Fibroblast of skin of abdomen (primary cell): ENCODE data around the gene NOP16.
"Not testable (repeated sequence)": the region's sequence is repeated elsewhere in the genome, so short reads cannot be mapped to it uniquely, and the experiment has no call there.

Experiments
- DNase-seq: peaks from one replicate; pipeline ENCODE4 v3.0.0-alpha.2; 2013

Gene NOP16

DNA sequence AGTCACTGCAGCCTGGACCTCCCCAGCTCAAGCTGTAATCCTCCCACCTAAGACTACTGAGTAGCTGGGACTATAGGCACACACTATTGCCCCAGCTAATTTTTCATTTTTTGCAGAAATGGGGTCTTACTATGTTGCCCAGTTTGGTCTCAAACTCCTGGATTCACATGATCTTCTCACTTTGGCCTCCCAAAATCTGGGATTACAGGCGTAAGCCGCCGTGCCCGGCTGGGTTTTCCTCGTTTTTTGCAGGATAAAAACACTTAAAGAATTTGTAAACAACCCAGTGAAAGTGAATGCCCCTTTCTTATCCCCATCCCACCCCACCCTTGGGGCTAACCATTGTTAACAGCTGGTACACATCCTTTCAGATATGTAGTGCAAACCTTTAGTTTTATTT lies 20.2 kb upstream of the NOP16 start:
- DNase-seq = no peak

DNA sequence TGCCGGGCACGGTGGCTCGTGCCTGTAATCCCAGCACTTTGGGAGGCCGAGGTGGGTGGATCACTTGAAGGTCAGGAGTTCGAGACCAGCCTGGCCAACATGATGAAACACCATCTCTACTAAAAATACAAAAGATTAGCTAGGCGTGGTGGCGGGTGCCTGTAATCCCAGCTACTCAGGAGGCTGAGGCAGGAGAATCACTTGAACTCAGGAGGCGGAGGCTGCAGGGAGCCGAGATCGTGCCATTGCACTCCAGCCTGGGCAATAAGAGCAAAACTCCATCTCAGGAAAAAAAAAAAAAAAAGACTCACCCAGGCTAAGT lies 19.8 kb upstream of the NOP16 start:
- DNase-seq = not testable (repeated sequence)

DNA sequence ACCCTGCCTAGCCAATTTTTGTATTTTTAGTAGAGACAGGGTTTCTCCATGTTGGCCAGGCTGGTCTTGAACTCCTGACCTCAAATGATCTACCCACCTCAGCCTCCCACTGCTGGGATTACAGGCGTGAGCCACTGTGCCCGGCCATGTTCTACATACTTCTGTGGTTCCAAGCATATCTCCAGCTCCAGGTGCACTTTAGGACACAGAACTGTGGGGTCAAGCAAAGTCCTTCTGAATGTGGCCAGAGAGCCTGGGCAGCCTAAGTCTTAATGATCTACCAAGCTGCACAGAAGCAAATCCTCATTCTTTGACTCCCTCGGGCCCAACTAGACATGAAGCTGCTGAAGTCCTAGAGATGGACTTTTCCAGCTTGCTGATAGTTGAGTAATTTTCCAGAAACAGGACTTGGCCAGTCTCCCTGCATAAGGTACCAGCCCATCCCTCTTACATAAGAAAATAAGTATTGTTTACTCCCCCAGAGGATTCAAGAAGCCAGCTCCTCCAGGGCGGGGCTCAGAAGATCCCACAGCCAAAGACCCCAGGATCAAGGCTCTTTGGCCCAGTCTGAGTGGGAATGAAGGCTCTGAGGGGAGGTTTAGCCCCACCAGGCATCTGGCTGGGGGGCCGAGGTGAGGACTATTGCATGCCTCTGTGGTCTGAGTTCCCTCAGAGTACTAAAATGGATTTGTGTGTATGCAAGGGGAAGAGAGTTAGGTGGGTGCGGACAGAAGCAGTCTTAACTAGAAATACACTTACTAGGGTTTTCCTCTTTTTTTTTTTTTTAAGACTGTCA lies 19.3 kb upstream of the NOP16 start:
- DNase-seq = no peak

DNA sequence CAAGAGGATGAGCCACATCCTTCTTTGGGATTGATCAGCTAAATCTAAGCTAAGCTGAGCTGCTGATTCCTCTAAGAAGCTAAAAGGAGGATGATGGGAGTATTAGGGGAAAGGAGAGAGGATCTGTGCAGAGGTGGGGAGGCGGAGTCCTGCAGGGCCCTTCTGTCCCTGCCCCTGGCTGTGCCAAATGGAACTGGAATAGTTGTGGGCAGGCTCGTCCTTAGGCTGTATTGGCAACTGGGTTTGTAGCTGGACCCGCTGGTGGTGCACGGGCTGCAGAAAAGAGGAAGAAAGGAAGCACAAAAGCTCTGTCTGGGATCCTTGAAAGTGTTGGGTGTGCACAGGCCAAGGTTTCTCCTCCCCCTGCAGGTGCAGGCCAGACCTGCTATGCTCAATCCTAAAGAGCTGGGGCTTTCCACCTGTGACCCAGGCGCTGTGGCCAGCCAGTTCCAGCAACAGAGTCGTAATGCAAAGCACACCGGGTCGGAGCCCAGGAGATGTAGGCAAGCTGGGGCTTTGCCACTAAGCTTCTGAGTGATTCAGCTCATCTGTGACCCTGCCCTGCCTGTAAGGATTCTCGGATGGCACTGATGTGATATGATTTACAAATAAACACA lies 18.1 kb upstream of the NOP16 start:
- no peak for DNase-seq

DNA sequence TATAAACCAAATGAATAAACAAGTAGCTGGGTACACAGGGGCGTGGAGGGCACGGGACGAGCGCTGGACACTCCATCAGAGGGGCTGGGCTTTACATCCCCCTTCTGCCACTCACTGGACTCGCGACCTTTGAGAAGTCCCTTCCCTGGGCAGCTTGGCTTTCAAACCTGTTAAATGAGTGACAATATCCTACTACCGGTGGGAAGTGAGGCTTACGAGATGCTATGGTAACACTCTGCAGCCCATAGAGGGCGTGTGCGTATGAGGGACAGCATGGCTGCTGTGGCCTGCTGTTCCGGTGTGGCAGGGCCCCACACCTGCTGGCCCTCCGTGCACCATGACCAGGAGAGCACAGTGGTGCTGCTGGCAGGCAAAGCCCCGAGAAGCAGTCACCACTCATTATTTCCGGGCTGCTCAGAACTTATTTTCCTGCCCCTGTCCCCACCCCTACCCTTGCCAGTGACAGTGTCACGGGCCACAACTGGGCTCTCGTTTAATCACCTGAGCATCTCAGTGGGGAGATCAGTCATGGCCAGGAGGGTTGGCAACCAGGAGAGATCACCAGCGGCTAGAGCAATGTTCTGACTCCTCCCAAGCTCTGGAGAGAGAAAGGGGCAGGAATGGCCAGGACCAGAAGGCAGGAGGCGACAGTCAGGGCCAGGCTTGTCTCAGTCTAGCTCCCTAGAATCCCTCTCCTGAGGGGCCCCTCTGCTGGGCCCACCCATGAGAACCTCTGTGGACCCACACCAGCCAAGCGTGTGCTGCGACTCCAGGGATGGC lies 17.4 kb upstream of the NOP16 start:
- DNase-seq = no peak

DNA sequence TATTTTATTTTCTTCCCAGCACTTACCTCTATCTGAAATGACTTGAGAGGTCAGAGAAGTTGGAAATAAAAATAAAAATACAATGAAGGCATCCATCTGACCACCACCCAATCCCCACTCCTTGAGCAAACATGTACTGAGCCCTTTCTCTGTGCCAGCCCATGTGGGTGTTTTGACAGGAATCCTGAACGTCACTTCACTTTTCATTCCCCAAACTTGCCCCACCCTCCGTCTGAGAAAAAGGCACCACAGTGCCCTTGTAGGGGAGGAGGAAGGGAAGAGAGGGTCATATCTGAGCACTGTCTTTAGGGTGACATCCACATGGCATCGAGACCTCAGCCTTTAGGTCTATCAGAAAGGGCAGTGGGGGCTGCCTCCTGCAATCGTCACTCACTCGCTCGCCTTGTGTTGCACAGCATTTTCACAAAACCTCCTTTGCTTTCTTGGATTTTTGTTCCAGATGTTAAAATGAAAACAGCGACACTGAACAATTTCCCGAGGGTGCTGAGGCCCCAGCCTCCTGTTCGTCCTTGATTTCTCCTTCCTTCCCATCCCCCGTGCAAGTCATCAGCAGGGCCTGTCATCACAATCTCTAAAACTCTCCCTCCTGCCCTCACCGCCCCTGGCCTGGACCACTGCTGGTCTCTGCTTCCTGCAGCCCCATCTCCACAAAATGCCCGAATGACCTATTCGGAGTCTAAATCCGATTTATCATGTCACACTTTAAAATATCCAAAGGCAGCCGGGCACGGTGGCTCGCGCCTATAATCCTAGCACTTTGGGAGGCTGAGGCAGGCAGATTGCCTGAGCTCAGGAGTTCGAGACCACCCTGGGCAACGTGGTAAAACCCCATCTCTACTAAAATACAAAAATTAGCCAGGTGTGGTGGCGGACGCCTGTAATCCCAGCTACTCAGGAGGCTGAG lies 13.1 kb upstream of the NOP16 start:
- no peak for DNase-seq

DNA sequence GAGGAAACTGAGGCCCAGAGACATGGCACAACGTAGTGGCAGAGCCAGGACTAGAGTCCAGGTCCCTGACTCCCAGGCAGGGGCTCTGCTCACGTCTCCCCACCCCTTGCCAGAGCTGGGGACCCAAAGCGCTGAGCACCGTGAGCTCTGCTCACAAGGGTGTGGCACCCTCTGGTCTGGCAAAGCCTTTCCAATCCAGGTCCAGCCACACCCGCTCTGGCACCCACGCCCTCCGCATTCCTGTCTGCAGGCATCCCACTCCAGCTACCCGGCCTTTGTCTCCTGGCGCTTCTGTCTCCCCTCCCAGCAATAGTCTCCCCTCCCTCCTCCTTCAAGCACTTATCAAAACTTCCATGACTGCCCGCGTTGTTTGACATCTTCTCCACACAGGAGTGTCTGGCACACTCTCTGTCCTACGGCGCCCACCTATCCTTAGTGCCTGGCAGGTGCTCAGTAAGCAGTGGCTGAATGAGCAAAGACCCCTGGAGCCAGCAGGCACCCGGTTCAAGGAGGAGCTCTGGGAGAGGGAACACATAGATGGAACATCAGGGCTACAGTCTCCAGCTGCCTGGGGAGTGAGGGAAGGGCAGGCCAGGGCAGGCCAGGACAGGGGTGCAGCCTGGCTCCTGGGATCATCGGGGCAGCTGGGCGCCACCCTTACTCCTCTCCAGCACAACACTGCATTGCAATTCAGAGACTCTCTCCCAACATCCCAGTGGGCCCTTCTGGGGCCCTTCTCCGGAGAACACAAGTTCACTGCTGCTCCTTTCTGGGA lies 12.2 kb upstream of the NOP16 start:
- no peak for DNase-seq

DNA sequence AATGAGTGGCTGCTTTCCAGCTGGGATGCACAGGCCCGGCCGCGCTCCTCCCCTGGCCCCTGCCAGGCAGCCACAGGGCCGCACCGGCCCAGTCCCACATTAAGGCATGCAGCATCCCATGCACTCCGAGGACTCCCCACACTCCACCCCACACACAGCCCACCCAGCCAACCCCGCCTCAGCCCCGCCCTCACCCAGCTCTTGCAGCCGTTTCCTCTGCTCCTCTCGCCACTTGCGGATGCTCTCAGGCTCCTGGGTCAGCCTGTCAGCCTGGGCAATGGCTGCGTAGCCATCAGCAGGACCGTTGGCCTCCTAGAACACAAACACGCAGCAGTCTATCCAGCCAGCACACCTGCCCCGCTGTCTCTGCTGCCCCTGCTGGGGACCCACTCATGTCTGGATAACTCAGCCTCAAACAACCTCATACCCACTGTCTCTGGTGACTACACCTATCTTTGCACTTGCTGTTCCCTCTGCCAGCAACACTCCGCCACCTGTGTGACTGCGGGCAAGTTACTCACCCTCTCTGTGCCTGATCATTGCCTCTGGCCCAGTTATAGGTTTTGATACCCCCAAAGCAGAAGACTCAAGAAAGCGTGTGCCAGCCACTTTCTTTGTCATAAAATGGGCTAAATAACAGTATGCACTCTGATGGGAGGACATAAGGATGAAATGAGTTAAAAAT lies 9.5 kb upstream of the NOP16 start:
- DNase-seq = no peak

DNA sequence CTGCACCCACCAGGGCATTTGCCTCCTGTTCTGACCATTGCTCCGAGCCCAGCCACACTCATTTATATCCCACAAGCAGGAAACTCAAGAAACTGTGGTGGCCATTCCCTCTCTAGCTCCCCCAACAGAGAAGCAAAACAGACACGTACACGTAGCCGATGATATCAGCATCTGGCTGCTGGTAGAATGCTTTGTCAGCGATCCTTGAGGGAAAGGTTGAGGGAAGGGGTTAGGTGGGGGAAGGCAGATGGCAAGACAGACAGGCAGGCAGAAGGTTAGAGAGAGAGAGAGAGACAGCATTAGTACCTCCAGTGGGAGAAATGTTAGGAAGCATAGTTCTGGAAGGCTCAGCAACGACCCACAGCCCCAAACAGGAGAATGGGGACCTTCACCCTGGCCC lies 7.9 kb upstream of the NOP16 start:
- peak; percentile 24 for DNase-seq

DNA sequence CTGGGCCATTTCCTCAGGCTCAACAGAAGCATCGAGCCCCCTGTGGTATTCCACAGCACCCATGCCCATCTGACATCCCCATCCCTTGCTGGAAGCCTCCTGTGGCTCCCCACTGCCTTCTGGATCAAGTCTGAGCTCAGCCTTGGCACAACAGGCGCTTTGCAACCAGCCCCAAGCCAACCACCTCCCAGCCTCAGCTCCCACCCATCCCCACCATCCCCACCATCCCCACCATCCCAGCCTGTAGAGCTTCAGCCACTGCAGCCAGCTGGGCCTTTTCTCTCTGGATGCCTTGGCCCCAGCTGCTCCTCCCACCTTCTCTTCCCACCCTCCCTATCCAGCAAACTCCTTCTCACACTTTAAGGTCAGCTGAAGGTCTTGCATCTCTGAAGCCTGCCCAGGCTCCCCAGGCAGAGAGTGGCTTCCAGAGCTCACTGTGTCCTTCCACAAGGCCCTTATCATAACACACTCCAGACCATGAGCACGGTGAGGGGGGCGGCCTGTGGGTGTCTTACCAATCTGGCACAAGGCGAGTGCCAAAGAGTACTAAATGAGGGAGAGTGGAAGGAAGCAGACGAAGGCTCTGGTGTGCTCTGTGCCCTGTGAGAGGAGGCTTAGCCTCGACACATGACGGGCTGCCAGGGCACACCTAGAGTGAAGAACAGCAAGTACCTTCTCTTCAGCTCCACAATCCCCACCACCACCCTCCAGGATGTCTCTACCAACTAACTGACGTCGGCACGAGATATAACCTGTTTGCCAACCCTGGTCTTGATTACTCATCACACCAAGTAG lies 6.7 kb upstream of the NOP16 start:
- no peak for DNase-seq

DNA sequence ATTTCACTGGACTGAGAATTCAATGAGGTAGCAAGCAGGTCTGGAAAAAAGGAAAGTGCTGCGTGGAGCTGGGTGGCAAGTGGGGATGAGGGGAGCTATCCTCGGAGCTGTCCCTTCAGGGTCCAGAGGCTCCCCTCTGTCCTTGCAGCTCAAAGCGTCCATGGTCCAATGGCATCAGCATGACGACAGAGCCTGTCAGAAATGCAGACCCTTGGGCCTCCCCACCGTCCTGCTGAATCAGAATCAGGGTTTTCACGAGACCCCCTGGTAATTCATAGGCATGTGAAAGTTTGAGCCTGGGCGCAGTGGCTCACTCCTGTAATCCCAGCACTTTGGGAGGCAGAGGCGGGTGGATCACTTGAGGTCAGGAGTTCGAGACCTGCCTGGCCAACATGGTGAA lies 5.7 kb upstream of the NOP16 start:
- no peak for DNase-seq

DNA sequence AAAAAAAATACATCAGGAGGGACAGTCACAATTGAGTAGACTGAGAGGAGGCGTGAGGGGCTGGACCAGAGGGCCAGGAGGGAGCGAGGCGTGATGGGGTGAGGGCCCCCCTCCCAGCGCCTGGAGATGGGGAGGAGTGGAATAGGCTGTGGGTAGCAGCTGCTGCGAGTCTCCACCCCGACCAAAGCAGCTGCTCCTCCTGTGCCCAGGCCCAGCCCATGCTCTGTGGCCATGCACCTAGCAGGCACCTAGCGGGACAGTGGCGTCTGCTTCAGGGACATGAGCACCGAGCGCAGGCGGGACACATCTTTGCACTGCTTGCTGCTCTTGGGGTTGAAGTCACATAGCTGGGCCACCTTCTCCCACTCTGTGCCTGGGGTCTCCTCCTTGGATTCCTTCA lies 4.1 kb upstream of the NOP16 start:
- DNase-seq = no peak

DNA sequence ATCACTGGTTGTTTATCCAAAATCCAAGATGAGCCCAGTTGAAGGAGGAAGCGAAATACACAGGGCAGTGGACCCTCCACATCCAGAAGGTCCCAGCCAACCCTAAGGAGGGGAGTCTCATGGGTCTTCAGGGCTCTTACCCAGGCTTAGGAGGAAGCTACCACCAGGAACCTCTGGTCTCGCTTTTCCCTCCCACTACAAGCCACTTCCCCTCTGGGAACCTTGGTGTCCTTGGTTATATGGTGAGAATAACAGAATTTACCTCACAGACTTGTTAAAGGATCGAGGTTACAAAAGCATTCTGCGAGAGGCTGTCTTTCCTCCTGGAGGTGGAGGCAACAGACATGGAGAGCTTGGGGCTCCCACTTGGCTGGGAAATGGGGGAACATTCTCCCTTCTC lies 3.6 kb upstream of the NOP16 start:
- DNase-seq = no peak

DNA sequence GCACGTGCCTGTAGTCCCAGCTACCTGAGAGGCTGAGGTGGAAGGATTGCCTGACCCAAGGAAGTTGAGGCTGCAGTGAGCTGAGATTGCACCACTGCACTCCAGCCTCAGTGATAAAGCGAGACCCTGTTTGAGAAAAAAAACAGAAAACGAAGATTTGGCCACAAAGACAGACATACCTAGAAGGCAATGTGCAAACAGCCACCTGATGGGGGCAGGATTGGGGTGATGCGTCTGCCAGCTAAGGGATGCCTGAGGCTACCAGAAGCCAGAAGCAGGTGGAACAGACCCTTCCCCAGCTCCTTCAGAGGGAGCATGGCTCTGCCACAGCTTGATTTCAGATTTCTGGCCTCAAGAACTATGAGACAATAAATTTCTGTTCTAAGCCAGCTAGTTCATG lies 3.1 kb upstream of the NOP16 start:
- DNase-seq = no peak

DNA sequence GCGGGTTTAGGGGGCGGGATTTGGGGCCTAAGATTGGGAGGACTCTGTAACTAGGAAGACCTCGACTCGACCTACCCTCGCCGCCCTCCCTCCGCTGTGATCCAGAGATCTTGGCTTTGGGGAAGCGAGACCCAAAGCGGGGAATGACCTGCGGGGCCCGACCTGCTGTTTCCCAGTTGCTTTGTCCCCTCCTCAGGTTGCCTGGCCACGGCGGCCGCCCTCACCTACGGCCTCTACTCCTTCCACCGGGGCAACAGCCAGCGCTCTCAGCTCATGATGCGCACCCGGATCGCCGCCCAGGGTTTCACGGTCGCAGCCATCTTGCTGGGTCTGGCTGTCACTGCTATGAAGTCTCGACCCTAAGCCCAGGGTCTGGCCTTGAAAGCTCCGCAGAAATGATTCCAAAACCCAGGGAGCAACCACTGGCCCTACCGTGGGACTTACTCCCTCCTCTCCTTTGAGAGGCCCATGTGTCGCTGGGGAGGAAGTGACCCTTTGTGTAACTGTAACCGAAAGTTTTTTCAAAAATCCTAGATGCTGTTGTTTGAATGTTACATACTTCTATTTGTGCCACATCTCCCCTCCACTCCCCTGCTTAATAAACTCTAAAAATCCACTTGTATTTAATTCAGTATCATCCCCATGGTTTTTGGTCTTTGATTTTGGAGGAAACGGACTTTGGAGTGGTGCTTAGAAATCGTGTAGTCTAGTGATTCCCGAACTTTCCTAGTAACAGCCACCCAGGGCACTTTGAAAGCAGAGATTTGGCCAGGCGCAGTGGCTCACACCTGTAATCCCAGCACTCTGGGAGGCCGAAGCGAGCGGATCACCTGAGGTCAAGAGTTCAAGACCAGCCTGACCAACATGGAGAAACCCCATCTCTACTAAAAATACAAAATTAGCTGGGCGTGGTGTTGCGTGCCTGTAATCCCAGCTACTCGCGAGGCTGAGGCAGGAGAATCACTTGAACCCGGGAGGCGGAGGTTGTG lies 1.0 kb upstream of the NOP16 start:
- DNase-seq = no peak

DNA sequence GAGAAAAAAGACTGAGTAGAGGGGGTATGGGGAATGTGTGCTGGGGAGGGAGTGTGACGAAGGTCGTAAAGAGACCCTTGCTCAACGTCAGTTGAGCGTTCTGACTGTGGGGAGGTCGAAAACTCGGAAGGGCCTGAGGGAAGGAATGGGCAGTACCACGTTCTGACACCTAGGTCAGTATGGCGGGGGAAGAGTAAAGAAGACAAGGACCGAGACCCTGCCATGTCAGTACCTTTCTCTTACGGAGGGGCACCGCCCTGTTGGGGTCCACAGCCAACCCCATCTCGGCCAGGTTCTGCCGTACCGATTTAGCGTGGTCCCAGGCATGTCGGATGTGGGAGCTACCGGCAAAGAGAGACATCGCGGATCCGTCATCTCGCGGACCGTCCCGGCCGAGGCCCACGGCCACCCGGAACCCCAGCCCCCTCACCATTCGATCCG lies 375 bp downstream of the NOP16 start:
- DNase-seq = no peak

DNA sequence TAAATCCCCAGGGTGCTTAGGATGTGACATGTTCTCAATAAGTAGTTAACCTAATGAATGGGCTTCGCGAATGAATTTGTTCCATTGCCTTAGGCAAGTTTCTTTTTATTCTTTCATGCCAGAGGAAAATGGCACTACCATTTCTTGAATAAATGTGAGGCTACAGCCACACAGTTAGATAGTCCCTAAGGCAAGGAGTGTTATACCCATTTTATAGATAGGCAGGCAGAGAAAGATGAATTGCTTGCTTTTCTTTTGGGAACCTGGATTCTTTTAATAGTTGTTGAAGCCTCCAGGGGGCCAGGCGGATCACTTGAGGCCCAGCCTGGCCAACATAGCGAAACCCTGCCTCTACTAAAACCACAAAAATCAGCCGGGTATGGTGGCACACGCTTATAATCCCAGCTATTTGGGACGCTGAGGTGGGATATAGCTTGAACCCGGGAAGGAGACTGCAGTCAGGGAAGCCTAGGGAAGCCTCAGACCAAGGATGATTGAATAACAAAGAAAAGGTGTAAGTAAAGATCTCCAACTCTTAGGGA lies 943 bp downstream of the NOP16 start:
- DNase-seq = no peak

DNA sequence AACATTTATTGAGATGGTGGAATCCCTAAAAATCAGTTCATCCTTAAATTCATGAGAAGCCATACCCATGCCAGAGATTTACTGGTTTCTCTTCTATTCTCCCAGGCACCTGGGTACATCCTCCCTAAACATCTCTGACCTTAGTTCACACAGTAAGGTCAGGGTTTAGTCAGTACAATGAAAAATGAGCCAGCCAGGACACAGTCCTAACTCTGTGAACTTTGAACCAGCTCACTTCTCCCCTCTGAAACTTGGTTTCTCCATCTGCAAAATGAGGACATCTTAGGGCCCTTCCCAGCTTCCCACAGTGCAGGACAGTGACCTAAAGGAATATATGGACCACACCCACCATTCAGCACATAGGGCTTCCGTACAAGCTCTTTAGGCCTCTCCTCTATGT lies 1.9 kb downstream of the NOP16 start:
- no peak for DNase-seq

DNA sequence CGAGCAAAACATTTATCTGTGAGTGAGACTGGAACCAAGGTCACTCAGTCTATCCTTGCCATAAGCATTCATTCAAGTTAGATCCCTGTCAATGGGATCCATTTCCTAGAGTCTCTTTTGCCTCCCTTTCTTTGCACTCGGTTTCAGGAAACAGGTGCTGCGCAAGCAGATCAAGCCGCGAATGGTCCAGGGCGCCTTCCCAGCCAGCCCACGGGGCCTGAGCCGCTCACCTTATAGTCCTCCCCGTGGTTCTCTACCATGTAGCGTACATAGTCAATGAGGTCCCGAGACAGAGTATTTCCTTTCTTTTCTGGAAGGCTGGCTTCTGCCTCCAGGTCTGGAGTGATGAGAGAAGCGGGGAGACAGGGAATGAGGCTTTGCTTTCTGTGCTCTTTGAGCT lies 3.4 kb downstream of the NOP16 start:
- no peak for DNase-seq
